Activated T-cell treated with anti-CD3 and anti-CD28 coated beads for 24 hours (primary cell): ENCODE results near the gene SRGAP2B.
"Not testable (repeated sequence)": the region's sequence is repeated elsewhere in the genome, so short reads cannot be mapped to it uniquely, and the experiment has no call there.

Experiments
- DNase-seq: peaks from one replicate; pipeline ENCODE4 v3.0.0-alpha.2; 2020; ENCODE audit warnings: low read depth

The SRGAP2B gene

GRCh38 chr1:145045571-145046273 is 49.4 kb downstream of the SRGAP2B start:
- DNase-seq: not testable (repeated sequence)

DNA sequence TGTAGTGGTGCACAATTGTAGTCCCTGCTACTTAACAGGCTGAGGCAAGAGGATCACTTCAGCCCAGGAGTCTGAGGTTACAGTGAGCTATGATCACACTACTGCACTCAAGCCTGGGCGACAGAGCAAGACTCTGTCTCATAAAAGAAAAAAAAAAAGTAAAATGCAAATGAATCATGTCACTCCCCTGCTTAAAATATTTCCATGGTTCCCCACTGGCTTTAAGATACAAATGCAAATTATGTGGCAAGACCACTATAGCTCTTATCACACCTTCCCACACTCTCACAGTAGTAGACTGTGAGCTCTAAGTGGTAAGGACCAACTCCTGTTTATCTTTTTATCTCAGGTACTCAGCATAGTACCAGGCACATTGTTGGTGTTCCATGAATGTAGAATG is 53.6 kb downstream of the SRGAP2B start:
- DNase-seq: not testable (repeated sequence)

- not testable (repeated sequence) for DNase-seq
Observed at GRCh38 chr1:145036019-145036418, 59.1 kb downstream of the SRGAP2B start.

GRCh38 chr1:145033523-145033922 is 61.6 kb downstream of the SRGAP2B start:
- DNase-seq: not testable (repeated sequence)

DNA sequence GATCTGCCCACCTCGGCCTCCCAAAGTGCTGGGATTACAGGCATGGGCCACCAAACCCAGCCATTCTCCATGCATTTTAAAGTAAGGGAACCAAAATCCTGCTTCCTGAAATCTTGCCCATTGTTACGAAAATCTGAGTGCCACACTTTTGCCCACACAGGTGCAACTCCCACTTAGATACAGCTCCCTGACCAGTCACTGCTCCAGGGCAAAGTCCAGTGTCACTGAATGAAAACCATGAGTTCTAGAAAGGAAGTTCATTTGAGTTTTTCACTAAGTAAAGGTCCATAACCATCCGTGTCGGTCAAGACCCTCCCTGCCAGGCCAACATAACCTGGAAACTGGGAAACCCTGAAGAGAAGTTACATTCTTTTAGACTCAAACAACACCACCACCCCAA is 67.9 kb downstream of the SRGAP2B start:
- DNase-seq: not testable (repeated sequence)

GRCh38 chr1:145025286-145025685 is 69.8 kb downstream of the SRGAP2B start:
- not testable (repeated sequence) for DNase-seq

DNA sequence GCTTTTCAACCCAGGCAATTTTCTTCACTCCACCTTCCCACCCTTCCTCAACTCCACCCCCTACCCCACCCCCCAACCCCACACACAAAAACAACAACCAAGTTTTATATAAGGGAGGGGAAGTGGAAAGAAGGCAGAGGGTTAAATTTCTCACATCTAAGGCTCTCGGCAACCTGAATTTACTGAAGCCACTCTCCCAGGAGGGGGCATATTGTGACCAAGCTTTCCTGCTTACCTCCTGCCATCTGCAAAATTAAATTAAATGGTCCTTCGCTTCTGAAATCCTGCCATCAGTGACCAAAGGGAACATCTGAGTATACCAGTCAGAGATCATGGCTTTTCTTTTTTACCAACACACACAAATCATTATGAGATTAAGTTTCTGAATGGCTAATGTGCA is 72.9 kb downstream of the SRGAP2B start:
- DNase-seq: not testable (repeated sequence)

GRCh38 chr1:145021749-145022148 is 73.4 kb downstream of the SRGAP2B start:
- DNase-seq: not testable (repeated sequence)

GRCh38 chr1:145019709-145020108 is 75.4 kb downstream of the SRGAP2B start:
- not testable (repeated sequence) for DNase-seq

- not testable (repeated sequence) for DNase-seq
Observed at GRCh38 chr1:145017725-145018124, 77.4 kb downstream of the SRGAP2B start.

- DNase-seq: not testable (repeated sequence)
Observed at GRCh38 chr1:145016492-145016862, 78.7 kb downstream of the SRGAP2B start.

- not testable (repeated sequence) for DNase-seq
Observed at GRCh38 chr1:145015744-145016491, 79.2 kb downstream of the SRGAP2B start.

DNA sequence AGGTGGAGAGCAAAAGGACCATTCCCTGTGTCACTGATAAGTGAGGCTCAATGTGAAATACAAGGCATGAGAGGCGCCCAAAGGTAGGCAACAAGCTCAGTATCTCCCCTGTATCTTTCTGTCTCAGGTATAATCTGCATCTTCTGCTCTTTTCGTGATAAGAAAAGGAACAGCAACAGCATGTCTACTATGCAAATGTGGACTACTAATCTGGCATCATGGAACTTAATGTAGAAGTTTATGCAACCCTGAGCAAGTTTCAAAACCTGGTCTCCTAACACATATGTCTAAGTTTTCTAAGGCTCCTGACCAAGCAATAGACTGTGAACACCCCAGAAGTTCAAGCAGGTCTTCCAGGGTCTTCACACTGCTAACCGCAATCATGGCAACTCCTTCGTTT is 81.8 kb downstream of the SRGAP2B start:
- DNase-seq: not testable (repeated sequence)

DNA sequence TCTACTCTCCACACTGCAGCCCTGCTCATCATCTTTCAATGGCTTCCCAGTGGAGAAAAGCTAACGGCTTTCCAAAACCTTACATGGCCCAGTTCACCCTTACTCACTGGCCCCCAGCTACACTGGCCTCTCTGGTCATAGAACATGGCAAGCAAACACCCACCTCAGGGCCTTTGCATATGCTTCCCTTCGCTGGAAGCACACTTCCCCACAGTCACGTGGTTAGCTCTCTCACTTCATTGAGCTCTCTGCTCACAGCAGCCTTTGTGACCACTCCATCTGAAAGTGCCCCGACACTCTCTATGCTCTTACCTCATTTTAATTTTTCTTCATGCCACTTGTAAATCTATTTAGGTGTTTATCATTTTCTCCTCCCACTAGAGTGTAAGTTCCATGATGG is 83.3 kb downstream of the SRGAP2B start:
- not testable (repeated sequence) for DNase-seq

DNA sequence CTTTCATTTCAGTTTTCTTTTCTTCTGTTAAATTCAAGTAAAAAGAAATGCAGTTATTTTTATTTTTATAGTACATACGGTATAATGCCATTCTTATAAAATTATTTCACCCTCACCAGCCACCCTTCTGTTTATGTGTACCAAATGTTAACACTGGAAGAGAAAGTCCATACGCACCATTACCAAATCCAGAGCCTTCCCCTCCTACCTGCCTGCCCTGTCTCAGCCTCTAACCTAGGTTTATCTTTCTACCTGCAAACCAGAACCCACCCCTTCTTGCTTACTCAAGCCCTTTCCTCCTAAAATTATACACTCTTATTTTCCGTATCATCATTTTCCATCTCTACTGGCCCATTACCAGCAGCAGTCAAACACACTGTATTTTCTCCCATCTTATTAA is 84.5 kb downstream of the SRGAP2B start:
- not testable (repeated sequence) for DNase-seq

GRCh38 chr1:145009928-145010327 is 85.2 kb downstream of the SRGAP2B start:
- DNase-seq: not testable (repeated sequence)

- DNase-seq: not testable (repeated sequence)
Observed at GRCh38 chr1:145008388-145008787, 86.7 kb downstream of the SRGAP2B start.

DNA sequence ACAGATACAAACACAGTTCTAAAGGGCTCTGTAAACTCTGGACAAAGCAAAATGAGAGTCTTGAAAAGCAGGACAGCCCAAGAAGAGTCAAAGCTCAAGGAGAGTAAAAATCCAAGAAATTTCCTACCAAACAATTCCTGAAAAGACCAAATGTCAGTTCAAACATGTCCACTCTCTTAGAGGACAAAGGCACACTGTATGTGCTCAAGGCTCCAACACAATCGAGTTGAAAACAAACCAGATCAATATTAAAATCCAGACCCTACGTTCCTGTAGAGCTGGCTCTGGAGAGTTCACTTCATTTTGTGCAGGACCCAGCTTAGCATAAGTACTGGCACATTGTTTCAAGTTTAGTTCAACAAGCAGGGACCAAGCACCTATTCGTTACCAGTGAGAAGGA is 90.0 kb downstream of the SRGAP2B start:
- DNase-seq: not testable (repeated sequence)

GRCh38 chr1:145001381-145001780 is 93.7 kb downstream of the SRGAP2B start:
- not testable (repeated sequence) for DNase-seq

GRCh38 chr1:145000743-145001326 is 94.3 kb downstream of the SRGAP2B start:
- not testable (repeated sequence) for DNase-seq

DNA sequence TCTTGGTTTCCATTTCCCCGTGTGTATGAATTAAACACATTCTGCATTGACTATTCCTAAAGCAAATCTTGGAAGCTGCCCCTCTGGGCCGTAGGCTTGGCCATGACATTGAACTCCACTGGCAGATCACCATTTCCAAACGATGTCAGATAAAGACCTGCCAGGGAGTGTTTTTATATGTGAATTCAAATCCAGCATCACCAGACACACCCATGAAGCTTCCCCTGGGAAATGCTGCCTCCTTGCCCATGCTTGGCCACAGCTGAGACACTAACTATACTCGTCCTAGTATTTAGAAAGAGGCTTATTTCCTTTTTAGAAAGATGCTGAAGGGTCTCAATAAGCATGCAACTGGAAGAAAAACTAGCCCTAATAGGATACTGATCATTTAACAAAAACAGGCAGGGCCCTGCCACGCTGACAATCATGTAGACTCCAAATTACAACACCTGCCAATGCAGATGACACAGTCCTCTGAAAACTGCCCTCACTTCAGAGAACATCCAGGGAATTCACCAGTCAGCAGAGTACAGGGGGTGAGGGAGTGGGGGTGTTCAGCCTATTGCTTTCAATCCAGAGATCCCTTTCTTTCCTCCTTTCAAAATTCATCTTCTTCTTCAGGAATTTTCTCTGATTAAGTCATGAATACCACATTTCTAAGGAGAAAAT is 94.9 kb downstream of the SRGAP2B start:
- not testable (repeated sequence) for DNase-seq

DNA sequence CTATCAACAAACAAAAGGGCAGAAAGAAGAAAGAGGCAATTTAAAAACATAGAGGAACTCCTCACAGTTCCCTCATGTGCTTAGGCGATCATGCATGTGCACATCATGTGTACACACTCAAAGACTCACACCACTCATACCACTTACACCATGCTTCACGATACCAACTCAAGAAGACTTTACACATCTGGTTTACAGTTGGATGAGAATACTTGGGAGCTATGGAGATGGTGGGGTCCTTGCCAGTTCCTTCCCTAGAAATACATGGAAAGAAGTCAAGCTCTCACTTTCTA is 96.2 kb downstream of the SRGAP2B start:
- not testable (repeated sequence) for DNase-seq
